Skeletal muscle cell (primary cell): ENCODE data around the gene LPCAT3.
A peak's percentile ranks its signal among the peaks of the same experiment; 100 is the strongest.

Experiments
- DNase-seq: peaks from one replicate; pipeline ENCODE4 v3.0.0-alpha.2; 2010; ENCODE audit warnings: low read depth
- H3K4me3 ChIP-seq: 2 replicates; pipeline ENCODE4 v1.5.1; 2011; ENCODE audit warnings: low read depth, mild to moderate bottlenecking, control low read depth, low read length, moderate library complexity

The LPCAT3 gene

GRCh38 chr12:7005311-7005710 is 13.0 kb downstream of the LPCAT3 start:
- DNase-seq, result no peak
- H3K4me3 ChIP-seq, result no peak overlapping the region

GRCh38 chr12:7004840-7005239 is 13.4 kb downstream of the LPCAT3 start:
- no peak for DNase-seq
- H3K4me3 ChIP-seq, result no peak overlapping the region

GRCh38 chr12:7004287-7004803 is 13.9 kb downstream of the LPCAT3 start:
- no peak overlapping the region for H3K4me3 ChIP-seq
- no peak for DNase-seq

- no peak for DNase-seq
- H3K4me3 ChIP-seq, result no peak overlapping the region
Measured at GRCh38 chr12:7001921-7002591, 16.2 kb downstream of the LPCAT3 start.

- no peak for DNase-seq
- no peak overlapping the region for H3K4me3 ChIP-seq
Measured at GRCh38 chr12:6998715-6999451, 19.4 kb downstream of the LPCAT3 start.

- H3K4me3 ChIP-seq, result no peak overlapping the region
- DNase-seq, result peak; percentile 7
Measured at GRCh38 chr12:6996040-6996441, 22.2 kb downstream of the LPCAT3 start.

- H3K4me3 ChIP-seq, result no peak overlapping the region
- DNase-seq, result no peak
Measured at GRCh38 chr12:6987956-6988553, 30.2 kb downstream of the LPCAT3 start.

- DNase-seq, result no peak
- H3K4me3 ChIP-seq, result no peak overlapping the region
Measured at GRCh38 chr12:6982532-6982931, 35.7 kb downstream of the LPCAT3 start.

GRCh38 chr12:6981152-6982052 is 36.9 kb downstream of the LPCAT3 start:
- no peak for DNase-seq
- H3K4me3 ChIP-seq, result no peak overlapping the region

GRCh38 chr12:6980740-6981139 is 37.5 kb downstream of the LPCAT3 start:
- DNase-seq, result no peak
- H3K4me3 ChIP-seq, result no peak overlapping the region

- no peak overlapping the region for H3K4me3 ChIP-seq
- no peak for DNase-seq
Measured at GRCh38 chr12:6980075-6980474, 38.2 kb downstream of the LPCAT3 start.

GRCh38 chr12:6979453-6979852 is 38.8 kb downstream of the LPCAT3 start:
- DNase-seq, result no peak
- H3K4me3 ChIP-seq, result no peak overlapping the region

GRCh38 chr12:6979021-6979420 is 39.3 kb downstream of the LPCAT3 start:
- no peak overlapping the region for H3K4me3 ChIP-seq
- DNase-seq, result no peak

- DNase-seq, result no peak
- no peak overlapping the region for H3K4me3 ChIP-seq
Measured at GRCh38 chr12:6978611-6979011, 39.7 kb downstream of the LPCAT3 start.

GRCh38 chr12:6978188-6978587 is 40.1 kb downstream of the LPCAT3 start:
- H3K4me3 ChIP-seq, result no peak overlapping the region
- no peak for DNase-seq

GRCh38 chr12:6977653-6978052 is 40.6 kb downstream of the LPCAT3 start:
- no peak for DNase-seq

GRCh38 chr12:6975297-6976032 is 42.8 kb downstream of the LPCAT3 start:
- DNase-seq, result no peak
- no peak overlapping the region for H3K4me3 ChIP-seq

More at GRCh38 chr12:6977653-6978052, 40.6 kb downstream of the LPCAT3 start:
- H3K4me3 ChIP-seq, result no peak overlapping the region

- DNase-seq, result no peak
- H3K4me3 ChIP-seq, result no peak overlapping the region
Measured at GRCh38 chr12:6974180-6974579, 44.1 kb downstream of the LPCAT3 start.

- H3K4me3 ChIP-seq, result peak overlapping the region; percentile 99
- no peak for DNase-seq
Measured at GRCh38 chr12:6970096-6970527, 48.2 kb downstream of the LPCAT3 start.
